ENCODE data around the gene BEAN1.

BEAN1 gene

DNA sequence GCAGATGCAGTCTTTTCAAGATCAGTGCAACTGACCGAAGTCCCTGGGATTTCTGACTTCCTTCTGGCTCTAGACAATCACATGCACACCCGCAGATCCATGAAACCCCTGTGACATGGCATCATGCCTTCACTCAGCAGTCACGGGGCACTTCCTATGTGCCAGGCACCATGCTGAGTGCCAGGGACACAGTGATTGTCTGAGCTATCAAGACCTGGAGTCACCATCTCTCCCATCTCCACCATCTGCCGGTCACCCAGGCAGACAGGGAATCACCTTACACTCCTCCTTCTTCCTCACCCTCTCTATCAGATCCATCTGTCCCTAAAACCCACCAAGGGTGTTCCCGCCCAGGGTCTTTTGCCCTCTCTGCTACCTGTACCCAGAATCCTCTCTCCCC is 5.3 kb downstream of the BEAN1 start:
- TF ChIP-seq, protein P1, sequence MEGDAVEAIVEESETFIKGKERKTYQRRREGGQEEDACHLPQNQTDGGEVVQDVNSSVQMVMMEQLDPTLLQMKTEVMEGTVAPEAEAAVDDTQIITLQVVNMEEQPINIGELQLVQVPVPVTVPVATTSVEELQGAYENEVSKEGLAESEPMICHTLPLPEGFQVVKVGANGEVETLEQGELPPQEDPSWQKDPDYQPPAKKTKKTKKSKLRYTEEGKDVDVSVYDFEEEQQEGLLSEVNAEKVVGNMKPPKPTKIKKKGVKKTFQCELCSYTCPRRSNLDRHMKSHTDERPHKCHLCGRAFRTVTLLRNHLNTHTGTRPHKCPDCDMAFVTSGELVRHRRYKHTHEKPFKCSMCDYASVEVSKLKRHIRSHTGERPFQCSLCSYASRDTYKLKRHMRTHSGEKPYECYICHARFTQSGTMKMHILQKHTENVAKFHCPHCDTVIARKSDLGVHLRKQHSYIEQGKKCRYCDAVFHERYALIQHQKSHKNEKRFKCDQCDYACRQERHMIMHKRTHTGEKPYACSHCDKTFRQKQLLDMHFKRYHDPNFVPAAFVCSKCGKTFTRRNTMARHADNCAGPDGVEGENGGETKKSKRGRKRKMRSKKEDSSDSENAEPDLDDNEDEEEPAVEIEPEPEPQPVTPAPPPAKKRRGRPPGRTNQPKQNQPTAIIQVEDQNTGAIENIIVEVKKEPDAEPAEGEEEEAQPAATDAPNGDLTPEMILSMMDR (IDR thresholded peaks at IDR 0.05; ENCODE audit: low read depth, low read length) = no peak
- DNase-seq (ENCODE audit: low read depth, low spot score) = no peak
- in situ Hi-C loops (cut with HindIII; ENCODE audit: low sequenced_read_pairs) = no loop called here
- no peak overlapping the region for H3K4me3 ChIP-seq (ENCODE audit: low read depth, low read length)

DNA sequence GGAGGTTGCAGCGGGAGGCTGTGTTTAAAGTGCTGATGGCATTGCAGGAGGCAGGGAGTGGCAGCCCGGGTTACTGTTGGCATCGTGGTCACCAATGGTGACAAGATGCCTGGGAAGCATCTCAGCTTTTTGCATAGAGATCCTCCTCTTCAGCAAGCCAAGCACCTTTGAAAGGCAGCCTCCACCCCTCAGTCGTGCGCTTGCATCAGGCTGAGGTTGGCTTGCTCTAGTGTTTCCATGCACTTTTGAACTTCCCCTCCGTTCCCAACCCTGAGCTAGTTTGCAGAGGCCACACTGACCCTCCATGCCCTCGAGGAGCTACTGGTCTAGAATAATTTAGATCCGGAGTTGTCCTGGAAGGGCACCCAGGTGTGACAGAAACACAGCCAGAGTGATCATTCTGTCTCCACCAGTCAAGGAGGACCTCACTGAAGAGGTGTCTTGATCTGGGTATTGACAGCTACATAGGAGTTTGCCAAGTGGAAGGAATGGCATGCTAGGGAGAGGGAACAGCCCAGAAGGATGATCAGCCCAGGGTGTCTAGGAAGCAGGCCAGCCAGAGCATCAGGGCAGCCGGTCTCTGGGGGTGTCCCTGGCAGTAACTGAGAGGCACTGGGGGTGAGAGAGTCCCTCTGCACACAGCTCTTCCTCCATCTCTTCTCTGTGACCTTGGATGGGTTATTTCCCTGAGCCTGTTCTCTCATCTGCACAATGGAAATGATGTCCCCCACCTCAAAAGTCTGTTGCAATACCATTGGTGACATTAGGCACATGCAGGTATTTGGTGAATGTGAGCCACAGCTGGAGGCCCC is 7.7 kb downstream of the BEAN1 start:
- no peak overlapping the region for H3K4me3 ChIP-seq (ENCODE audit: low read depth, low read length)
- DNase-seq (ENCODE audit: low read depth, low spot score) = no peak
- TF ChIP-seq, protein P1 (IDR thresholded peaks at IDR 0.05; ENCODE audit: low read depth, low read length) = no peak
- in situ Hi-C loops (cut with HindIII; ENCODE audit: low sequenced_read_pairs) = no loop called here

DNA sequence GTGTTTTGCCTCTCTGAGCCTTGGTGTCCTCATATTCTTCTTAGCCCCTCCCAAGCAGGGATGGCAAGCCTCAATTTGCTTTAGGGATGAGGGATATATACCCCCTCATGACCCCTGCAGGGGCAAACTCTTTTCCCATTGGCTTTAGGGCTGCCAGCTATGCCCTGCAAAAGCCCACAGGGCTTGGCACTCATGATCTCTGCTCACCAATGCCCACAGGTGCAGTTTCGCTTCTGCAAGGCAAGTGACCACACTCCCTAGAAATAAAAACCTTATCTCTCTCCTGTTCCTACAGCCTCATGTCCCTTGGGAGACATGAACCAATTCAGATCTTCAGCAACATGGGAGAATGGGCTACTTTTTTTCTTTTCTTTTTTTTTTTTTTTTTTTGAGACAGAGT is 8.8 kb downstream of the BEAN1 start:
- no peak overlapping the region for H3K4me3 ChIP-seq (ENCODE audit: low read depth, low read length)
- in situ Hi-C loops (cut with HindIII; ENCODE audit: low sequenced_read_pairs) = no loop called here
- TF ChIP-seq, protein P1 (IDR thresholded peaks at IDR 0.05; ENCODE audit: low read depth, low read length) = no peak
- DNase-seq (ENCODE audit: low read depth, low spot score) = no peak

DNA sequence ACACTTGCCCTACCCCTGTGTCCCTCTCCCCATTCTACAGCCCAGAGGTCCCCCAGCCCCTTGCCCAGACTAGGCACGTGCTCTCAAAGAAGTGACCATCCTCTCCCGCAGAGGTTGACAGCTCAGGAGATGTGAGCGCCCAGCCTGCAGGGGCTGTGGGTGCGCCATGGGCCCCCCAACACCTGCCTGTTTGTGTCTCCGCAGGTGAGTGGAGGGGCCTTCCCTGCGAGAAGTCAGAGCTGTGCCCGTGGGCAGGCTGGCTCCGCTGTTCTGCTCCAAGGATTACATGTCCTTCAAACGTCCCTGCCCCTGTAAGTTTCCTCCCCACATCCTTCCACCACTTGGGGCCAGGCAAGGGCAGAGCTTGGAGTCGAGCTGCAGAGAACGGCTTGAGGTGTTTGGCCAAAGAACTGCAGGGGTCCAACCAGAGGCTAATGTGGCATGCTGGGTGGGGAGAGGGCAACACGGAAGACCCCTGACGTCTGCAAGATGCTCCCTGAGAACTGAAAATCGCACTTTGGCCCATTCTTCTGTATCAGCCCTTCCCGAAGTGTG is 10.4 kb downstream of the BEAN1 start:
- H3K4me3 ChIP-seq (ENCODE audit: low read depth, low read length) = no peak overlapping the region
- no peak for DNase-seq (ENCODE audit: low read depth, low spot score)
- TF ChIP-seq, protein P1 (IDR thresholded peaks at IDR 0.05; ENCODE audit: low read depth, low read length) = no peak
- in situ Hi-C loops (cut with HindIII; ENCODE audit: low sequenced_read_pairs) = no loop called here

DNA sequence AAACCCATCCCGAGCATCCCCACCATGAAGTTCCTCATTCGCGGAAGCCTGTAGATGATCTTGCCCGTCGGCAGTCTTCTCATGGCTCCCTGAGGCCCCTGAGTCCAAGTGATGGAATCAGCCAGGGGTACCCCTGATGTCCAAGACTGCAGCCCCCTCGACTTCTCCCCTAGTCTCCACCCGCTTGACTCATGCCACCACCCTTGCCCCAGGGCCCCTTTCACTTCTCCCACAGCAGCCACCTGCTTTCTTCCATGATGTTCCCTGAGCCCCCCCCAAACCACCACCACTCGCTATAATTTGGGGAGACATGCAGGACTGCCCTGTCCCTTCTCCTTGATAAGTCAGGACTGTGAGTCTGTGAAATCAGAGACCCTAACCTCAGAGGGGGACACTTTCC is 11.4 kb downstream of the BEAN1 start:
- H3K4me3 ChIP-seq (ENCODE audit: low read depth, low read length) = no peak overlapping the region
- no peak for DNase-seq (ENCODE audit: low read depth, low spot score)
- in situ Hi-C loops (cut with HindIII; ENCODE audit: low sequenced_read_pairs) = no loop called here
- TF ChIP-seq, protein P1 (IDR thresholded peaks at IDR 0.05; ENCODE audit: low read depth, low read length) = no peak

DNA sequence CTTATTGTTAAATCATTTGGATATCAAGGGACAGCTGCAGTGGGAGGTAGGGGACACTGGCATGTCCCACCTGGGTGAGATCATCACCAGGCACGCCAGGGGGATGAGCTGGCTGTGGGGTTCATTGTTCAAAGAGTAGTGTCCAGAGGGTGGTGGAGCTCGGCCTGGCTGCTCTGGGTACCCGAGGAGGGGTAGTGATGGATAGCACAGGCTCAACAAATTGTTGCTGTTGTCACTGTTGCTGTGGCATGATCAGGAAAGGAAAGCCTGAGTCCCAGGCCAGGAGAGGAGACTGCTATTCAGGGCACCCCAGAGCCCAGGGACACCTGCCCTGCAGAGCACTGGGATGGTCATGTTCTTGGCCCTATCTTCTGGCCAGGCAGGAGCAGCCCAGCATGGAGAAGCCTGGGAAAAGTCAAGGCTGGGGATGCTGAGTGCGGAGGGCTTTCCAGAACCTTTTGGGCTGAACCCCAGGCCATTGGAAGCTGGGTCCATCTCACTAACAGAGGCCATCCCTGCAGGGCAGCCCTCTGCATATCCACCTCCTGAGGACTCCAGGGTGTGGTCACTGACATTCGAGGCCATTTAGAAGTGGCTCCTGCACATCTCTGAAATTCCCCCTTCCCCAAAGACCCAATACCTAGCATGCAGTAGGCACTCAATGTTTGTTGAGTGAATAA is 12.1 kb downstream of the BEAN1 start:
- in situ Hi-C loops (cut with HindIII; ENCODE audit: low sequenced_read_pairs) = no loop called here
- H3K4me3 ChIP-seq (ENCODE audit: low read depth, low read length) = no peak overlapping the region
- DNase-seq (ENCODE audit: low read depth, low spot score) = no peak
- TF ChIP-seq, protein P1 (IDR thresholded peaks at IDR 0.05; ENCODE audit: low read depth, low read length) = no peak
